NB4 (cell line): ENCODE data around the gene PHRF1.

ENCODE experiments used
- MAX ChIP-seq: IDR thresholded peaks from 2 replicates; pipeline ENCODE4 v1.6.1; 2011; ENCODE audit warnings: low read depth, low read length
- POLR2A ChIP-seq: IDR thresholded peaks from 2 replicates; pipeline ENCODE4 v1.6.1; 2011; ENCODE audit warnings: mild to moderate bottlenecking; ENCODE audit not compliant: insufficient read length; ENCODE audit errors: extremely low read depth
- TF ChIP-seq, protein P1 (sequence below): IDR thresholded peaks from one replicate; pipeline ENCODE4 v1.5.1; 2012; ENCODE audit warnings: low read depth, low read length

DNA sequence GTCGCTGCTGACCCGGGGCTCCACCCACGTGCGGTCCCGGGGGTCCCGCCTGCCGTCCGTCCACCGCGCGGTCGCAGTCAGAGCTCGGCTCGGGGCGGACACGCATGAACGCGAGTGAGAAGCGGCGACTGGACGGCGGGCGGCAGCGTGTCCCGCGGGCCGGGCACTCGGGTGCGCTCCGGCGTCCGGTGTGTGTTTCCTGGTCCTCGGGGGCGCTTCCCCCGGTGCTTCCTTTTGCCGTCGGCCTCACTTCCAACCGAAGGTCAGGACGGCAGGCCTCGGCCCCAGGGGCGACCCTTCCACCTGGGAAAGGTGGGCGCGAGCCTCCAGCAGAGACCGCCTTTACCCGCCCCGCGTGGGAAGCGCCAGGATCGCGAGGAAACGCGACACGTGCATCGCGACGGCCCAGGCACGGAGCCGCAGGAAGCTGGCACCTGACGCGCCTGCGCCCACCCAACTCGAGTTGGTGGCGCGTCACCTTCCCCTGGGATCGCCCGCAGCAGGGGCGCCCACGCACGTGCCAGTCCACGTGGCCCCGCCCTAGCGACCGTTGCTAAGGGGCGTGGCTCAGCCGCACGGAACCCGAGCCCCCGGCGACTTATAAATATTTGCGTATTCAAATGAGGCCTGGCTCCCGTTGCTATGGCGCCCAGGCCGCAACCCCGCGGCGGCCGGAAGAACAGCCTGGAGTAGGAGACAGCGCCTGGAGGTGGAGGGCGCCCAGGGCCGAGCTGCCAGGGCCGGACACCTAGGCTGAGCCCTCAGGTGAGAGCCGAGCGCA lies 39.2 kb upstream of the PHRF1 start, which contains the start of gene LRRC56:
- TF ChIP-seq, protein P1, sequence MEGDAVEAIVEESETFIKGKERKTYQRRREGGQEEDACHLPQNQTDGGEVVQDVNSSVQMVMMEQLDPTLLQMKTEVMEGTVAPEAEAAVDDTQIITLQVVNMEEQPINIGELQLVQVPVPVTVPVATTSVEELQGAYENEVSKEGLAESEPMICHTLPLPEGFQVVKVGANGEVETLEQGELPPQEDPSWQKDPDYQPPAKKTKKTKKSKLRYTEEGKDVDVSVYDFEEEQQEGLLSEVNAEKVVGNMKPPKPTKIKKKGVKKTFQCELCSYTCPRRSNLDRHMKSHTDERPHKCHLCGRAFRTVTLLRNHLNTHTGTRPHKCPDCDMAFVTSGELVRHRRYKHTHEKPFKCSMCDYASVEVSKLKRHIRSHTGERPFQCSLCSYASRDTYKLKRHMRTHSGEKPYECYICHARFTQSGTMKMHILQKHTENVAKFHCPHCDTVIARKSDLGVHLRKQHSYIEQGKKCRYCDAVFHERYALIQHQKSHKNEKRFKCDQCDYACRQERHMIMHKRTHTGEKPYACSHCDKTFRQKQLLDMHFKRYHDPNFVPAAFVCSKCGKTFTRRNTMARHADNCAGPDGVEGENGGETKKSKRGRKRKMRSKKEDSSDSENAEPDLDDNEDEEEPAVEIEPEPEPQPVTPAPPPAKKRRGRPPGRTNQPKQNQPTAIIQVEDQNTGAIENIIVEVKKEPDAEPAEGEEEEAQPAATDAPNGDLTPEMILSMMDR: no peak
- TF ChIP-seq POLR2A (peak; percentile 49), MAX (peak; percentile 100)
